K562 (cell line): ENCODE results near the gene TM7SF2. TPM values are rescaled to one million over a fixed set of nuclear protein-coding genes. Genes with fewer than 3 reads are reported as not detected.

Experiments
- ATAC-seq: fragments of 200-7000 bp; cut with Tn5 transposase; 3 replicates; pipeline ENCODE4 v1.9.1; 2020; ENCODE audit warnings: moderate library complexity
- BruUV-seq: library from RNA; stranded (reverse); fragments of 400-500 nt; replicated peaks from 2 replicates; lab custom pipeline; 2021; lab: Mats Ljungman, UMichigan
- CTCF ChIA-PET: fragments of 300-600 bp; formaldehyde crosslinking; extraction: SDS; loops from one replicate; lab custom pipeline; 2021; ENCODE audit warnings: low intra/inter-chr PET ratio; lab: Yijun Ruan, JAX
- POLR2A ChIA-PET: fragments of 300-600, 350-650 bp; sonication (Branson Sonifier 250); formaldehyde crosslinking; extraction: SDS; loops from one replicate; lab custom pipeline; 2021; ENCODE audit warnings: antibody characterized with exemption, inconsistent platforms; lab: Yijun Ruan, JAX
- DNase-seq, 4 experiments: peaks; one replicate each; pipeline versions ENCODE4 v3.0.0 to v3.0.0-alpha.2; 2011 to 2018; ENCODE audit warnings: low spot score in 3 of 4, mixed read lengths in 3 of 4; ENCODE audit errors: extremely low read depth in 1 of 4
- FAIRE-seq: peaks from 2 replicates; lab custom pipeline; 2011; peaks lifted over from hg19 to GRCh38; lab: Jason Lieb, UNC
- H2AFZ ChIP-seq: 2 replicates; pipeline ENCODE4 v1.6.0; 2011; ENCODE audit warnings: low read depth, low read length, control low read depth, inconsistent platforms
- H3K27ac ChIP-seq: fragments of 200-600 bp; 3 replicates; pipeline ENCODE4 v1.8.0; 2011; ENCODE audit warnings: low read depth, mild to moderate bottlenecking, control low read depth, inconsistent platforms, low read length, moderate library complexity, mixed read lengths; ENCODE audit errors: extremely low read depth
- H3K27me3 ChIP-seq, 2 experiments: fragments of 300-600 bp in 1 of 2; 2 replicates in 1 of 2; 3 replicates in 1 of 2; pipeline versions ENCODE4 v1.6.0 to v1.8.0; 2011; ENCODE audit warnings: inconsistent platforms in 2 of 2, low read length in 2 of 2, mild to moderate bottlenecking in 1 of 2, mixed read lengths in 1 of 2, moderate library complexity in 1 of 2; ENCODE audit not compliant: control insufficient read depth in 2 of 2, insufficient read depth in 2 of 2
- H3K36me3 ChIP-seq: fragments of 300-600 bp; 3 replicates; pipeline ENCODE4 v1.8.0; 2011; ENCODE audit warnings: mild to moderate bottlenecking, low read length, inconsistent platforms; ENCODE audit not compliant: control insufficient read depth, insufficient read depth
- H3K4me1 ChIP-seq, 2 experiments: fragments of 200-600 bp in 1 of 2; replicated peaks in 1 of 2; 2 replicates in 1 of 2; 3 replicates in 1 of 2; pipeline versions ENCODE4 v1.5.1 to v1.8.0; 2011; ENCODE audit warnings: inconsistent platforms in 2 of 2, low read length in 2 of 2, mild to moderate bottlenecking in 1 of 2, mixed read lengths in 1 of 2, moderate library complexity in 1 of 2; ENCODE audit not compliant: control insufficient read depth in 2 of 2, insufficient read depth in 2 of 2
- H3K4me2 ChIP-seq: 2 replicates; pipeline ENCODE4 v1.6.1; 2011; ENCODE audit warnings: low read length, control low read depth, inconsistent platforms, mixed read lengths; ENCODE audit not compliant: insufficient read depth
- H3K4me3 ChIP-seq: fragments of 200-600 bp; sonication (generic), shearing (Covaris generic); 2 replicates; pipeline ENCODE4 v1.5.1; 2016; ENCODE audit warnings: control low read depth, inconsistent platforms
- H3K79me2 ChIP-seq: fragments of 200-600 bp; 3 replicates; pipeline ENCODE4 v1.8.0; 2011; ENCODE audit warnings: low read length, inconsistent platforms; ENCODE audit not compliant: control insufficient read depth, insufficient read depth
- H3K9ac ChIP-seq, 2 experiments: 2 replicates each; pipeline versions ENCODE4 v1.6.0 to v1.6.1; 2011; ENCODE audit warnings: low read depth in 2 of 2, low read length in 2 of 2, control low read depth in 1 of 2, inconsistent platforms in 1 of 2, mild to moderate bottlenecking in 1 of 2, mixed read lengths in 1 of 2; ENCODE audit not compliant: insufficient read depth in 1 of 2
- H3K9me1 ChIP-seq: one replicate; pipeline ENCODE4 v1.6.0; 2011; ENCODE audit warnings: inconsistent platforms, mild to moderate bottlenecking, low read length, moderate library complexity; ENCODE audit not compliant: control insufficient read depth, insufficient read depth
- H3K9me3 ChIP-seq: replicated peaks from 2 replicates; pipeline ENCODE4 v1.5.1; 2011; ENCODE audit warnings: low read depth, low read length, inconsistent platforms; ENCODE audit not compliant: control insufficient read depth, insufficient read depth
- H4K20me1 ChIP-seq: replicated peaks from 2 replicates; pipeline ENCODE4 v1.6.1; 2011; ENCODE audit warnings: low read length, inconsistent platforms, mixed read lengths; ENCODE audit not compliant: control insufficient read depth, insufficient read depth
- CHAMP1 ChIP-seq: fragments of 450-650 bp; IDR thresholded peaks from 2 replicates; pipeline ENCODE4 v1.6.1; 2016; ENCODE audit warnings: mild to moderate bottlenecking
- CTCF ChIP-seq, 3 experiments: IDR thresholded peaks in 2 of 3; conservative IDR thresholded peaks in 1 of 3; 2 replicates each; pipeline ENCODE4 v1.5.1; 2011 to 2012; ENCODE audit warnings: low read length in 3 of 3, mild to moderate bottlenecking in 3 of 3, control low read depth in 2 of 3, improper control_type of control experiment in 1 of 3, inconsistent platforms in 1 of 3, low read depth in 1 of 3, mixed read lengths in 1 of 3, moderate library complexity in 1 of 3; ENCODE audit not compliant: insufficient read depth in 2 of 3
- JUN ChIP-seq, 2 experiments: sonication (generic) in 1 of 2; formaldehyde crosslinking in 1 of 2; IDR thresholded peaks; 2 replicates each; pipeline versions ENCODE4 v1.6.1 to v1.8.0; 2012 to 2022; ENCODE audit warnings: borderline replicate concordance in 2 of 2, mild to moderate bottlenecking in 2 of 2, improper control_type of control experiment in 1 of 2, low read depth in 1 of 2, low read length in 1 of 2, missing genetic modification reagents in 1 of 2
- NR2F6 ChIP-seq: fragments of 450-650 bp; formaldehyde crosslinking; IDR thresholded peaks from 2 replicates; pipeline ENCODE4 v1.4.0; 2020; ENCODE audit warnings: mild to moderate bottlenecking
- PBX2 ChIP-seq, 2 experiments: IDR thresholded peaks in 1 of 2; conservative IDR thresholded peaks in 1 of 2; 2 replicates each; pipeline ENCODE4 v1.6.1; 2016; ENCODE audit warnings: low read depth in 2 of 2, mild to moderate bottlenecking in 1 of 2, missing compliant biosample characterization in 1 of 2, missing genetic modification characterization in 1 of 2, moderate library complexity in 1 of 2
- SMARCA5 ChIP-seq: fragments of 450-650 bp; IDR thresholded peaks from 2 replicates; pipeline ENCODE4 v1.6.1; 2016
- XRCC5 ChIP-seq: fragments of 200-400 bp; formaldehyde crosslinking; IDR thresholded peaks from 2 replicates; pipeline ENCODE4 v1.6.1; 2017; ENCODE audit warnings: low read depth, mild to moderate bottlenecking, low read length
- whole genome bisulfite sequencing: fragments of 100-300 bp; shearing (Covaris generic); methylation state at CpG from one replicate; pipeline ENCODE4 v1.1.6; 2016; ENCODE audit warnings: low coverage, mixed read lengths; ENCODE audit not compliant: insufficient coverage; ENCODE audit errors: missing lambda C conversion rate; 5-methylcytosine and 5-hydroxymethylcytosine counted together
- in situ Hi-C: fragments of 300-500 bp; cut with MboI; formaldehyde crosslinking; loops from 4 replicates; pipeline ENCODE4 v1.15.0; 2018; ENCODE audit warnings: inconsistent platforms, mixed read lengths
- intact Hi-C: fragments of 100-400 bp; cut with micrococcal nuclease; formaldehyde crosslinking; loops from 2 replicates; pipeline ENCODE4 v1.14.2; 2022
- polyA plus RNA-seq, 8 experiments: library from polyadenylated mRNA; depleted of rRNA in 4 of 8; stranded (reverse) in 5 of 8; unstranded in 3 of 8; fragments of >200 nt; fragmentation: Nextera tagmentation in 2 of 8; fragmentation: Illumina TruSeq in 1 of 8; extraction: Ambion mirVana in 2 of 8; extraction: Trizol in 1 of 8; gene quantifications; 2 replicates each; pipeline versions ENCODE4 v1.2.1 to v1.2.3, GENCODE V29; 2011 to 2014; ENCODE audit warnings: inconsistent platforms in 1 of 8, missing spikeins in 1 of 8
- total RNA-seq, 7 experiments: library from RNA; depleted of rRNA in 6 of 7; stranded (reverse); fragments of >200 nt in 6 of 7; fragmentation: Illumina TruSeq in 2 of 7; extraction: Trizol in 2 of 7; gene quantifications; 2 replicates each; pipeline versions ENCODE4 v1.2.1 to v1.2.3, GENCODE V29; 2011 to 2021; ENCODE audit warnings: low replicate concordance in 1 of 7

Gene TM7SF2
- total and polyA plus RNA-seq, 9 of the 15 experiments (the other 6 are each of a cell fraction or from before 2014, with no cell fraction given), result 1.2 to 22.0 (median 14.3) TPM

- Histone ChIP-seq H2AFZ (no peak overlapping the region), H3K4me3 (no peak overlapping the region), H3K4me1 (peaks cover 28 to 35% of the 10 kb centered on the region in 2 experiments), H4K20me1 (no peaks in the 10 kb centered on the region), H3K4me2 (peak overlapping the region; percentile 15; the same call in 1 of the 2 replicates), H3K79me2 (peaks cover 61% of the 10 kb centered on the region), H3K27me3 (no peaks in the 10 kb centered on the region), H3K9ac (no peak overlapping the region; a peak in 1 of 4 replicates), H3K9me1 (no peaks in the 10 kb centered on the region), H3K36me3 (peaks cover 61% of the 10 kb centered on the region), H3K27ac (0 out of 3 replicates have a peak overlapping the region, but pooled peaks have one; percentile 16), H3K9me3 (no peaks in the 10 kb centered on the region)
- FAIRE-seq (no peak), ATAC-seq (no peak), DNase-seq (peak in 1 of 4 experiments; percentile 4)
- BruUV-seq, result no TSS peak
- in situ Hi-C loops, result no loop called here
- ChIA-PET CTCF (interaction anchor here (0.6 to 1.9 kb wide), 4 partner anchors 104 to 332 kb away, joined by 3 to 7 read pairs (median 4); partner anchors contain the start of gene ARL2), POLR2A (interaction anchor here (0.6 to 9.5 kb wide), 21 partner anchors 10 to 353 kb away, joined by 3 to 182 read pairs (median 4); partner anchors contain the start of genes CAPN1, DPF2, SPDYC and SYVN1)
- intact Hi-C loops, result loop anchor here (10.0 kb wide), 2 partner anchors 197 to 233 kb away; partner anchors contain the start of gene CDC42EP2
- 69% methylated on average over 18 of the region's 18 CpGs for WGBS
- 0 out of 2 replicates have a peak, but pooled peaks have one; percentile 16 for TF ChIP-seq XRCC5
- TF ChIP-seq PBX2 (CRISPR knock-in tag; IDR thresholded peaks at IDR 0.05; ENCODE audit: low read depth), result no peak
- TF ChIP-seq PBX2 (tag; conservative IDR thresholded peaks at IDR 0.05; ENCODE audit: low read depth), result no peak
- TF ChIP-seq CTCF (IDR thresholded peaks at IDR 0.05 in 2 of 3, conservative IDR thresholded peaks at IDR 0.05 in 1 of 3; ENCODE audit: insufficient read depth in 2 of 3, low read depth in 1 of 3, low read length in 3 of 3), result 0 out of 6 replicates have a peak, but pooled peaks of 1 of the 3 experiments have one; percentile 6
- 0 out of 2 replicates have a peak, but pooled peaks have one; percentile 58 for TF ChIP-seq NR2F6 (CRISPR knock-in tag)
- no peak for TF ChIP-seq JUN (IDR thresholded peaks at IDR 0.05; ENCODE audit: borderline replicate concordance, low read depth, low read length)
- TF ChIP-seq JUN (CRISPR knock-in tag; IDR thresholded peaks at IDR 0.05; ENCODE audit: borderline replicate concordance), result no peak
- TF ChIP-seq CHAMP1, result no peak
- 0 out of 2 replicates have a peak, but pooled peaks have one; percentile 20 for TF ChIP-seq SMARCA5
Measured at GRCh38 chr11:65118097-65118837, 6.6 kb downstream of the TM7SF2 start.
